Heart left ventricle (tissue), 13 donors: ENCODE measurements around the gene ELOVL2.

Experiments
- CTCF ChIP-seq, 12 donors: fragments of 200-600 bp; sonication (generic) in 4 of 12; IDR thresholded peaks; one replicate each; pipeline versions ENCODE4 v1.5.0 to v1.8.0; 2018 to 2022; ENCODE audit warnings: antibody characterized with exemption in 12 of 12, mild to moderate bottlenecking in 5 of 12
- POLR2A ChIP-seq, 2 donors: fragments of 450-650 bp; IDR thresholded peaks; one replicate each; pipeline ENCODE4 v1.6.1; 2017; ENCODE audit warnings: antibody characterized with exemption in 2 of 2, mild to moderate bottlenecking in 2 of 2, moderate library complexity in 2 of 2
- donor health status: ischemic (EF 13 %, LVEDD 7.1; RV severe dilation, severe dysfunction).
- donor health status: DM: no; HTN: yes; CAD: no.
- donor health status: DM: no; HTN: no; CAD: no.
- donor health status: ischemic (EF 25% LVEDD 6.9; RV normal size, moderate dysfunction).
- donor health status: ischemic (EF 25% LVEDD 5.7; RV mildly dilated, moderate dysfunction).
- donor health status: ischemic (EF 35%, LVEDD 5.7; RV mildly dilated, moderate dysfunction).
- donor health status: nonischemic (EF 11% LVEDD 7.7; RV severe dilation, severe dysfunction).
- donor health status: DM: yes; HTN: yes; CAD: no.
- donor health status: PGD.
- donor health status: ischemic (EF 29% LVEDD 5.4; RV normal size, mild dysfunction).
- donor health status: nonischemic (EF 23%, LVEDD 6.1; RV moderate dilation, normal function).

GRCh38 chr6:11006061-11006460 is 38.0 kb downstream of the ELOVL2 start:
- TF ChIP-seq CTCF (IDR thresholded peaks at IDR 0.05) = no peak
- no peak for TF ChIP-seq POLR2A (IDR thresholded peaks at IDR 0.05)
